Stimulated activated CD4-positive, alpha-beta T cell treated with anti-CD3 and anti-CD28 coated beads, Interleukin-2, amount 100 ng/mL, for 48 hours (primary cell): ENCODE measurements around the gene MLH1.
"Not testable (repeated sequence)": the region's sequence is repeated elsewhere in the genome, so short reads cannot be mapped to it uniquely, and the experiment has no call there.

ENCODE experiments used
- DNase-seq, 2 donors: peaks; one replicate each; pipeline ENCODE4 v3.0.0-alpha.2; 2020

Gene MLH1

DNA sequence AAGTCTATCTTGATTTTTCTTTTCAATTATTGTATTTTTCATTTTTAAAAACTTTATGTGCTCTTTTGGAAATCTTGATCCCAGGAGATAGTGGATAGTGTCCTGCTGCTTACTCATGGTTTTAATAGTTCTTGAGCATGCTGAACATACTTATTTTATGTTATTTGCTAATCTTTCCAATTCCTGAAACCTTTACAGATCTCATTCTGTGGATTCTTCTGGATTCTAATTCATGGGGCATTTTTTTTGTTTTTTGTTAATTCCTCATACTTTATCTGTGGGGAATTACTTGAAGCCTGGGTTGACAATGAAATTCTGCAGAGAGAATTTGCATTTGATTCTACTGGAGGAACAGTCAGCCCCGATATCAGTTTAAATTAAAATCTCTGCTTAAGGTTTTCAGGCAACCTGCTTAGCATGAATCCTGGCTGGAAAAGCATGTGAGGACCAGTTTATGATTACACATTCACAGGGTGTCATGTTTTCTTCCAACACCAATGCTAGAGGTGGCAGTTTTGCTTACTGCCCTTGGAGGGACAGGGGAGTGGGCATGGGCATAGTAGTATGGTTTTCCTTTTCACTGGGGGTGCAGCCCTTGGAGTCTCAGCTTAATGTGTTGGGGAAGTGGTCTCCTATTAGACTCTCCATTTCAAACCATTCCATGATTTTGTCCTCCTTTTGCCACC, 46.0 kb downstream of the MLH1 start:
- no peak for DNase-seq

DNA sequence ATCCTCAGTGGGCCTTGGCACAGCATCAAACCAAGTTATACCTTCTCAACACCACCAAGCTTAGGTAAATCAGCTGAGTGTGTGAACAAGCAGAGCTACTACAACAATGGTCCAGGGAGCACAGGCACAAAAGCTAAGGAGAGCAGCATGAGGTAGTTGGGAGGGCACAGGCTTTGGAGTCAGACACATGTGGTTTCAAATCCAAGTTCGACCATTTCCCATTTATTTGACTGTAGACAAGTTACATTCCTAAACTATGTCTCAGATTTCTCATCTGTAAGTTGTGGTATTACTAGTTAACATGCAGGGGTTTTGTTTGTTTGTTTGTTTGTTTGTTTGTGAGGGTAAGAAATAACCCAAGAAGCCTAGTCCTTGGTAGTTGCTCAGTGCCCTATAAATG, 46.9 kb downstream of the MLH1 start:
- no peak for DNase-seq

DNA sequence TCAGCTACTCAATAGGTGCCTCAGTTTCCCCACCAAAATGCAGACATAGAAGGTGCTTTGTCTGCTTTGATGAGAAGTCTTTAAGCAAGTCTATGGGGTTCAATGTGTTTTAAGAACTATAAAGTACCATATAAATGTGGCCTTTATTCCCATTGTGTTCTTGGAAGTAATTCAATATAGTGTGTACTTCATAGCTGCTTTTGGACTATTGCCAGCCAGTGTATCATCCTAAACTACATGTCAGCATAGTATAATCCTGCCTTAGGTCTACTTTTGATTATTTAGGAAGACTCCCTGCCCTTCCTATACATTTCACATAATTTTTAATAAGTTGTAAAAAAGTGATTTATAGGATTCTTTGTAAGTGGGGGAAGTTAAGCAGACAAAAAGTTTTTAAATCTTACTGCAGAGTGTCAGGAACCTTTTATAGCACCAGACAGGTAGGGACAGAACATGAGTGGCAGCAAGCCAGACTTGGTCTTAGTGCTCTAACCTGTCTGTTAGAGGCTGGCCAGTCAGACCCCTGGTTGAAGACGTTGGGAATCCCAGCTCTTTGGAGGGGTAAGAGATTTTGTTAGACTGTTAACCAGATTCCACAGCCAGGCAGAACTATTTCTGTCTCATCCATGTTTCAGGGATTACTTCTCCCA, 48.4 kb downstream of the MLH1 start:
- DNase-seq: no peak

DNA sequence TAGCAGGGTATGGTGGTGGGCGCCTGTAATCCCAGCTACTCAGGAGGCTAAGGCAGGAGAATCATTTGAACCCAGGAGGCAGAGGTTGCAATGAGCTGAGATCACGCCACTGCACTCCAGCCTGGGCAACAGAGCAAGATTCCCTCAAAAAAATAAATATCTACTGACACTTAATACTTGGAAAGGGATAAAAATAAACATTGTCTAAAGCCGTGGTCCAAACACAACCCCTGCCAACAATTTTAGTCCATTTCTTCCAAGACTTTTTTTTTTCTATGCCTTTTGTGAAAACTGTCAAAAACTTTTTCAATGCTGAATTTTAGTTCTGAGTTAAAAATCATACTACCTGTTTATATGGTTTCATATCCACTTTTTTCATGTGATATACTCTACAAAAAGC, 49.4 kb downstream of the MLH1 start:
- not testable (repeated sequence) for DNase-seq

DNA sequence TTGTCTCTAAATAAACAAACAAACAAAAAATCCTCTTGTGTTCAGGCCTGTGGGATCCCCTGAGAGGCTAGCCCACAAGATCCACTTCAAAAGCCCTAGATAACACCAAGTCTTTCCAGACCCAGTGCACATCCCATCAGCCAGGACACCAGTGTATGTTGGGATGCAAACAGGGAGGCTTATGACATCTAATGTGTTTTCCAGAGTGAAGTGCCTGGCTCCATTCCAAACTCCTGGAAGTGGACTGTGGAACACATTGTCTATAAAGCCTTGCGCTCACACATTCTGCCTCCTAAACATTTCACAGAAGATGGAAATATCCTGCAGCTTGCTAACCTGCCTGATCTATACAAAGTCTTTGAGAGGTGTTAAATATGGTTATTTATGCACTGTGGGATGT, 57.0 kb downstream of the MLH1 start:
- DNase-seq: no peak

DNA sequence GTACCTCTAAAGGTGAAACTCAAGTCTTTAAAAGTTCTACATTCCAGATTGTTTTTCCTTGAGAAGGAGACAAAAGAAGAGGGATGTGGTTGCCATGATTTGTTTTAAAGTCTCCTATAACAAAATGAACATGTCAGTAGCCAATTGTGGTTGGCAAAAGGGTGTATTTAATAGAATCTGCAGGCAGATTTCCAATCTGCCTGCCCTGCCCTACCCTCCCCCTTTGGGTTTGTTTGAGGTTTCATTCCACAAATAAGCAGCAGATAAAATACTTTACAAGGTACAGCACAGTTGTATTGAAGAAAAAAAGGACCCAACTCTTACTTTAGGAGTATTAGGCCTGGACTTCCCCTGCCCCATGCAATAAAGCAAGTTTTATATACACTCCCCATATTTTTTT, 59.5 kb downstream of the MLH1 start:
- no peak for DNase-seq

DNA sequence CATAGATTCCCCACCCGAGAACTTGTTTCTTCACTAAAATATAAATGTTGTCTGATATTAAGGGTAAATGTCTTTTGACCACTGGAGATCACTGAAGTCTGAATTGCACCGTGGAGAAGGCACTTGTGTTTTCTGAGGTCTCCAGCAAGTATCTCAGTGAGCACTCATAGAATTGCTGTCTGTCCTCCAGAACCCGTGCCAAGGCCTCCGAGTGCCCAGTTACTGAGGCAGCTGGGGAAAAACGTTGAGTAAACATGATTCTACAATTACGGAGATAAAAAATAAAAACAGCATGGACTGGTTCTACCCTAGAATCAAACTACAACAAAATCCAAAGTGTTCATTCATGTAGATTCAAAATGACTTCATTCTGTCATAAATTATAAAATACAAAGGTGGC, 60.0 kb downstream of the MLH1 start:
- DNase-seq: no peak

DNA sequence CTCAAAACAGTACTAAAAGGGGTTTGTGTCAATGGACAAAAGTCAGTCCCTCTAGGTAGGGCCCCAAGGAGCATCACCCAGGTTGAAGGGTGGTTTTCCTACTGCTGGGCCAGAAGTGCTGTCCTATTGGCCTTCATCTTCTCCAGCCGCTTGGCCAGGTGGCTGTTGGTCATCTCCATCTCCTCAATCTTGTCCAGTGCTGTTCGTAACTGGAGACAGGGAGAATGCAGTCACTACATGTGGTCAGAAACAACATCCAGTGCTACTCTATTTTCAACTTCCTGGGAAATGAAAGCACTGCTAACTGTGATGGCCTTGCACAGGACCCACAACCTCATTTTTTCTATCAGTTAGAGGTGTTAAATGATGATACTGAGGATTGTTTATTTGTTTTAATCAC, 60.4 kb downstream of the MLH1 start:
- no peak for DNase-seq

DNA sequence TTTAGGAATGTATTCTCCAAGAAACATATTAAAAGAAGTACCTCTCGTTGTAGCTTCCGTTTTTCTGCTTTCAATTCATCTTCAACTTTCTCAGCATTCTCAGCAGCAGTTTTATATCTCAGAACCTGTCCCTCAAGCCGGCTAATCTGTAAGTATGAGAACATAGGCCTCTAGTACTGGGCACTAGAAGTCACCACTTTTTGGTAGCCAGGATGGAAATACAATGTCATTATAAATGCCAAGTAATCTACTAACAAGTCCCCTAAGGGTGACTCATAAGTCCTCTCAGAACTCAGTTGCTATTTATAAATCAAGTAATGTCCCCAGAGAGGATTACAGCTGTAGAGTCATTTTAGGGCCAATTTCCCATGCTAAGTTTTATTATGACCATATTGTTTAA, 61.1 kb downstream of the MLH1 start:
- no peak for DNase-seq

DNA sequence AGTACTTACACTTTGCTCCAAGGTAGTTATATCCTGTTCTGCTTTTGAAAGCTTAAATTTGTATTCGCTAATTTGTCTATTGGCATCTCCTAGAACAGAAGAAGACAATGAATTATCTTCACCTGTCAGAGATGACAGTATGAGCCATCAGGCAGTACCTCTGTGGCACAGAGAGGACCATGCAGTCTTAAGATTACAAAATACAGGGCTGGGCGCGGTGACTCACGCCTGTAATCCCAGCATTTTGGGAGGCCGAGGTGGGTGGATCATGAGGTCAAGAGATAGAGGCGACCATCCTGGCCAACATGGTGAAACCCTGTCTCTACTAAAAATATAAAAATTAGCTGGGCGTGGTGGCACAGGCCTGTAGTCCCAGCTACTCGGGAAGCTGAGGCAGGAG, 61.8 kb downstream of the MLH1 start:
- not testable (repeated sequence) for DNase-seq

DNA sequence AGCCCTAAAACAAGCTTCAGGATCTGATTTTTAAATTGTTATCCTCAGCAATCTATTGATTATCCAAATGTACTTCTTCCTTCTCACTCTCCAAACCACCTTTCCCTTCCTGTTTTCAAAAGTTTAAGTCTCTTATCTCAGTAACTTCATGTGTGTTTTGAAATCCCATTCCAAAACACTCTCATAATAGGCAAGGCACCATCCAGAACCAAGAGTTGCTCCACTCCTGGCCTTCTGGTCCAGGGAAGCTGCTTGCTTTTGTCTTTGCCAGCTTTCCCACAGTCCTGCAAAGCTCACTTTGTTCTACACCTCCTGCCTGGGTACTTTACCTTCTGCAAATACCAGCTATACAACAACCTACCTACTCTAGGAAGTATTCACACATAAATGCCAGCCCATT, 63.5 kb downstream of the MLH1 start:
- no peak for DNase-seq

DNA sequence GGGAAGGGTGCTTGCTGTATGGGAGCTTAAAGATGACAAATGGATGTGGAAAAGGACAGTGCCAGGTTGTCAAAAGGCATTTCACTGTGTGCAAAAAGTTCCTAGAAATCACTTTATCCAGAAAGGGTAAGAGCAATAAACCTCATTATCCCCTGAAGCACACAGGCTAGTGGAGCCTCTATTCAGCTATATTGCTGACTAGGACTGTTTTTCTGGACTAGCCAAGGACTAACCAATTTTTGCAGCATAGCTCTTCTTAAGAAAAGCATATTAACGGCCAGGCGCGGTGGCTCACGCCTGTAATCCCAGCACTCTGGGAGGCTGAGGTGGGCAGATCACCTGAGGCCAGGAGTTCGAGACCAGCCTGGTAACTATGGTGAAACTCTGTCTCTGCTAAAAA, 64.8 kb downstream of the MLH1 start:
- DNase-seq: no peak

DNA sequence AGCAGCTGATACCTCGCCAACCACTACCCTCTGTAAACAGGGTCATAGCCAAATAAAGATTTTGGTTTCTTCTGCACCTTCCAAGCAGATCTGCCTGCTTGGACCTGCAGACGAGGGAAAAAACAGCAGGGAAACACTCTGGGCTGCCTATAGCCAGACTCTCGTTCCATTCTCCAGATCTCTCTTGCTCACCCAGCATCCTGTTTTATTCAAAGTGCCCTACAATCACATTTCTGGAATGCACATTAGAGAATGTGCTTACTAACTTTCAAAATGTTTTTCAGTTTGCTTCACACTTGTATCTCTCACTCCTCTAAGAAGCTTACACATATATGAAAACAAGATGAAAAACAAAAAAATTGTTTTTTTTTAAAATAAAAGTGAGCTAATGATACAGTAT, 71.4 kb downstream of the MLH1 start:
- no peak for DNase-seq

DNA sequence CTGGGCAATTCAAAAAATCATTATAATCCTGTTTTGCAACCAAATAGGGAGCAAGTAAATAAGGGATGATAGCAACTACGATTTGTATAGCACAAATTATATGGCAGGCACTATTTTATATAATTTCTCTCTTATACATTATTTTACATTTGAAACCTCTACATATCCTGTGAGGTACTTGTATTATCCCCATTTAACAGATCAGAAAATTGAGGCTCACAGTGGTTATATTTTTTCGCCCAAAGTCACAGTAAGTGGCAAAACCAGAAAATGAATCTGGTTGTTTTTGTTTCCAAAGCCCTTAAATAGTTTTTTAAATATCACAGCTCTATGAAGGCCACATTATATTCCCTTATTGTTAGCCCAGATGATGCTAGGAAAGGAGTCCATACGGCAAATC, 74.3 kb downstream of the MLH1 start:
- no peak for DNase-seq

DNA sequence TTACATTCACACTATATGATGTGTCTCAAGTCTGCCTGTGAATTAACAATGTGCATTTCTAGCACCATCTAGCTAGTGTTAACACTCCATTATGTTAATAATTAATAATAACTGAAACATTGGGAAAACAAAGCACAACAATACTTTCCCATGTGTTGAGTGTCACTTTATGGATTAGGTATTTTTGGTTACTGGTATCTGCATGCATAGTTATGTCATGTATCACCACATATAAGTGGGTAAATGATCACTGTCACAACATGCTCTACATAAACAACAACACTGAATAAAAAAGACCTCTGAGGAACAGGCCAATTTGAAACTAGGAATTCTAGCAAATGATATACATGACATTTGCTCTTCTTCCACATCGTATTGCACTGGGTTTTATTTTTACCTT, 74.7 kb downstream of the MLH1 start:
- DNase-seq: no peak

DNA sequence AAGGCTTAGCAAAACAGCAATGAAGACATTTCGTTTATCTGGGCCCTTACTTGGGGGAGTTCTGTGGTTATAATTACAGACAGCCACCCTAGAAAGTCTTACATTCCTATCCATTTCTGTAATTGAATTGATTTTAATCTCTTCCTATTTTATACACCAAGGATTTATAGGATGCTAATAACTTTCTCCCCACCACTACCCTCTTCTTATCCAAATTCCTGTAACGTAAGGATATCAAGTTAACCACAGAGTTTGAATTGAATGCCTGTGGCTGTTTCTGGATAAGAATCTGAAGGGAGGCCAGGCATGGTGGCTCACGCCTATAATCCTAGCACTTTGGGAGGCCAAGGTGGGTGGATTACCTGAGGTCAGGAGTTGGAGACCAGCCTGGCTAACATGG, 78.6 kb downstream of the MLH1 start:
- no peak for DNase-seq

DNA sequence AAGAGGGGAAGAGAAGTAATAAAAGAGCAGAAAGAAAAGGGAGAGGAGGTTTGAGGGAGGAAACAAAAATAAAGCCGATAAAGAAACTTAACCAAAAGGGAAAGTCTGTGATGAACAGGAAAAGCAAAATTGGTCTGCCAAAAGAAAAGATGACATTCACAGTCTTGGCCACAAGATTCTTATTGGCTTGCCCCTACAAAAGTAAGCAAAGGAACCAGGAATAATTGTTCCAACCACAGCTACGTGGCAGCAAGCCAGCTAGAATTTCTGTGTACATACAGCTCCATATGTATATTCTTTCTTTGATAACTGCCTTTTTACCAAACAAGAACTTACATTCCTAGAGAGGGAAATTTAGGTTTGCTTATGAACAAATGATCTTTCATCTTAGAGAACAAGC, 79.6 kb downstream of the MLH1 start:
- DNase-seq: no peak

DNA sequence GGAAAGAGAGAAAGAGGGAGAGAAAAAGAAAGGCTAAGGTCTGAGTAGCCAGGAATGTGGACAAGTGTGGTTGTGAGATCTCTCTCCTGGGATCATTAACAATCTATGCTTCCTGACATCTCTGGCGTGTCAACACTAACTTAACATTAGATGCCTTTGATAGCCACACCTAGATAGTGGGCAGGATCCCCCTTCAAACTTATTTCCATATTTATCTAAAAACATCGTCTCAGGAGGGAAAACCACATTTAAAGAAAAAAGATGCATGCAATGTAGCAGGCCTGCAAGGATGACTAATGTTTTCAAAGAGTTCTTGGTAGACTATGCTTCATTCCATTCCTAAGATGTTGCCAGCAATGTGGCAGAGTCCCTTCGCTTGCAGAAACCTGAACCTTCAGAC, 80.9 kb downstream of the MLH1 start:
- no peak for DNase-seq

DNA sequence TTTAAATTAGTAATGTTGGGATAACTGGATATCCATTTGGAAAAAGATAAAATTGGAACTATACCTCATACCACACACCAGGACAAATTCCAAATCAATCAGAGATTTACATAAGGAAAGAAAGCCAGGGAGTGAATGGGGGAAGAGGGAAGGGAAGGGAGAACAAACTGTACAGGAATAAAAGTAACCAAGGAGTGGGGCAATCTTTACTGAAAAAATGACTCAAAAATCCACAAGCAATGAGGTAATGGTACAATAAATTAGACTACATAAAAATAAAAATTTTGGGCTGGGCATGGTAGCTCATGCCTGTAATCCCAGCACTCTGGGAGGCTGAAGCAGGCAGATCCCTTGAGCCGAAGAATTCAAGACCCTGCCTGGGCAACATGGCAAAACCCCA, 82.6 kb downstream of the MLH1 start:
- DNase-seq: no peak

DNA sequence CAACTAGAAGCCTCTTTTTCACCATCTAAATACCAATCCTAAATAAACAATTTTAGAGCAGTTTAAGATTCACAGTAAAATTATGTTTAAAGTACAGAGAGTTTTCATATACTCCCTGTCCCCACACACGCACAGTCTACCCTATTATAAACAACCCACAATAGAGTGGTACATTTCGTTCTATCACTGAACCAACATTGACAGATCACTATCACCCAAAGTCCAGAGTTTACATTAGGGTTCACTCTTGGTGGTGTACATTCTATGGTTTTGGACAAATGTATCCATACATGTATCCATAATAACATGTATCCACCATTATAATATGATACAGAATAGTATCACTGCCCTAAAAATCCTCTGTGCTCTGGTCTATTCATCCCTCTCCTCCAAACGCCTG, 89.0 kb downstream of the MLH1 start:
- no peak for DNase-seq

DNA sequence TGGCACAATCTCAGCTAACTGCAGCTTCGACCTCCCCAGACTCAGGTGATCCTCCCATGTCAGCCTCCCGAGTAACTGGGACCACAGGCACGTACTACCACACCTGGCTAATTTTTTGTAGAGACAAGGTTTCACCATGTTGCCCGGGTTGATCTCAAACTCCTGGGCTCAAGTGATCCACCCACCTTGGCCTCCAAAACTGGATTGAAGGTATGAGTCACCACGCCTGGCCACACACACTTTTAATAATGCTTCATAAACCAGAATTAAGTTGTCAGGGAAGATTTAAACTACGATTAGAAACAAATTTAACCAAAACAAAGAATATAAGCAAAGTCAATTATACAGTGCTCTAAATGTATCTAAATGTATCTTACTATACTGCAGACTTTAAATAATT, 93.6 kb downstream of the MLH1 start:
- DNase-seq: no peak

DNA sequence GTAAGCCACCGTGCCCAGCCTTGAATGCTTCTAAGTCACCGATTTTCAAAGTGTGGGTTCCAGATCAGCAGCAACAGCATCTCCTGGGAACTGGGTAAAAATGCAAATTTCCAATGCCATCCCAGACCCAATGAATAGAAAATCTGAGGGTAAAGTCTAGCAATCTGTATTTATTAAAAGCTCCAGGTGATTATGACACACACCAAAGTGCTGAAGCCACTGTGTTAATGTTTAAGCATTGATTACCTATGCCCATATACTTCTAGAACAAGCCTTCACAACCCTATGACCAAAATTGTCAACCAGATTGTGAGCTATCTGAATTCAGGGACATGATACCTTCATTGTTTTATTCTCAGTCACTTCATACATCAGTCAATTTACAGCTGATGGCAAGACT, 94.6 kb downstream of the MLH1 start:
- no peak for DNase-seq

DNA sequence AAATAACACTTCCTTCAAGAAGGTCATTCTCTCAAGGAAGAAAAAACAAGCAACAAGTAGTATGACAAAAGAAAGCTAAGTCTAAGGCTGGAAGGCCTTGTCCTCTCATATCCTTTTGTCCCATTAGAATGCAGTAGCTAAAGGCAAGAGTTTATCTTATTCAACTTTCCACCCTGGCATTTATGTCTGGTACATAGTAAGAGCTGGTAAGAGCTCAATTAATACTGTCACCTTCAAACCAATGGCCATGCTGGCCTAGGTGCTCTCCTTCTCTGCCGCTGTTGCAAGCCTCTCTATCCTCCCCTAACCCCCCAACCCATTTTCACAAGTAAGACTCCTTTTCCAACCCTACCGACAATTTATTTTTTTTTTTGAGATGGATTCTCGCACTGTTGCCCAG, 99.2 kb downstream of the MLH1 start:
- no peak for DNase-seq

DNA sequence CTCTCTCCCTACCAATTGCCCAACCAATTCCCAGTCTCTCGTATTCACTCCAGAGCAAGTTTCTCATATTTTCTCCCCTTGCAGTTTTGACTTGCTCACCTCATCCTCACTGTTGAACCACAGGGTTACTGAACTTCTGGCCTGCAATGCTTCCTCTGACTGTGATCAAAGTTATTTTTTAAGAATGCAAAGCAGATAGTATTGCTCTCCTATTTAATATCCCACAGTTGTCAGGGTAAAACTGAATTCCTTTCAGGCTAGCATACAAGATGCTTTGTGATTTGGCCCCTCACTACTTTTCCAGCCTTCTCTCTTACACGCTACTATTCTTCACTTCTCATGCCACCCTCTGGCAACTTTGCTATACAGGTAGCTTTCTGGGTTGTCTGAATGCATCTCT, 100.2 kb downstream of the MLH1 start:
- DNase-seq: no peak

DNA sequence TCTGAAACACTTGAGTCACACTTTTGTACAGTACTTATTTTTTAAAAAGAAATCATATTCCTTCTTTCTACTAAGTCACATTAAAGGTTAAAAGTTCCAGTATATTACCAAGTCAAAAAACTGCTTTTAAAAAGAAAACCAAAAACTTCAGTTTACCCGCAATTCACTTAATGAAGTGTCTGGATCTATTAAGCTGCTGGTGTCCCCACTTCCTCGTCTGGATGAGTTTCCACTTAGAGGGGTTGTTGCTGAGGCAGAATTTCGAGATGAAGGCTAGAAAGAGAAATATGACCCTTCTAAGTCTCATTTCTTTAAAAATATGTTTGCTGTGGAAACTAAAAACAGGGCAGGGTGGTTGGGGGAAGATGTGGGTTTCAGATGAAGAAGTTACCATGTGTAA, 101.3 kb downstream of the MLH1 start:
- DNase-seq: no peak
